ENCODE measurements around the gene DRC7.
"Not testable (repeated sequence)": the region's sequence is repeated elsewhere in the genome, so short reads cannot be mapped to it uniquely, and the experiment has no call there.

DRC7 gene

DNA sequence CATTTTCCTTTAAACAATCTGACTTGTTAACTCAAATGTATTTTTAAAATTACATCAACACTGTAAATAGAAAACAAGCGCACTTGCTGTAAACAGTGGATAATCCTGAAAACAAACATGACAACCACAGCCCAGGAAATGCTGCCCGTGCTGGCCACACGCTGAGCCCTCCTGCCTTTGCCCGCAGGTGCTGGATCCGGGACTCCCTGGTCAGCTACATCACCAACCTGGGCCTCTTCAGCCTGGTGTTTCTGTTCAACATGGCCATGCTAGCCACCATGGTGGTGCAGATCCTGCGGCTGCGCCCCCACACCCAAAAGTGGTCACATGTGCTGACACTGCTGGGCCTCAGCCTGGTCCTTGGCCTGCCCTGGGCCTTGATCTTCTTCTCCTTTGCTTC lies 33.1 kb upstream of the DRC7 start:
- no peak for DNase-seq

DNA sequence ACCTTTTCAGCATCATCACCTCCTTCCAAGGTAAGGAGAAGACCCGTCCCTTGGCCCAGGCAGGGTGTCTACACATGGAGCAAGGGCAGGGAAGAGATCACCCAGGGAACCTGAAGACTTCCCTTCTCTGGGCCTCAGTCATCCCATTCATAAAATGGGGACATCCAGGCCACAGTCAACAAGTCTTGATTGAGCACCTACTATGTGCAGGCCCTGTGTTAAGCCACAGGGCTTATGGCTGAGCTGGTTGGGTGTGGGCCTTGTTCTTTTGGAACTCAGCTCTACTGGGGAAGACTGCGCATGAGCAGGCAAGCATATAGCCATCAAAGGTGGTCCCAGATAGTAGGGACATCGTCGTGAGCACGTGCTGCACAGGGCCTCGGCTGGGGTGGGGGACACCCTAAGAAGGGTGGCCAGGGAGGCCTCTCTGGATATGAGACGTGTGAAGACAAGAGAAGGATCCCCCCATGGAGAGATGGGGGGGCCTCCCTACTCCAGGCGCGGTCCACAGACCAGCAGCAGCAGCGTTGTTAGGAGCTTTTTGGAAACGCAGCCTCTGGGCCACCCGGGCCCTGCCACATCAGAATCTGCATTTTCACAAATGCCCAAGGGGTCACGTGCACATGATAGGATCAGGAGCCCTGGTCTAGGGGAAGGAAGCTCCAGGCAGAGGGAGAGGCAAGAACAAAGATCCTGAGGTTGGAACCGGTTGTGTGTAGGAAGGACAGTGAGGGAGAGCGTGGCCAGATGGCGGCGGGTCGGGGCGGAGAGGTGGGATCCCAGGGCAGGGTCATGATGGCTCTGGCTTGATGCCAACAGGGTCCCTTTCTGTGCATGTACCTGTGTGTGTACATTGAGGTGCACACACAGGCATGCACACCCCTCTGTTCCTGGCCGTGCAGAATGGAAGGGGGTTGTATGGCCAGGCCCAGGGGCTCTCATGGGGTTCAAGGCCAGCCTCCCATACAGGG lies 32.4 kb upstream of the DRC7 start:
- no peak for DNase-seq

DNA sequence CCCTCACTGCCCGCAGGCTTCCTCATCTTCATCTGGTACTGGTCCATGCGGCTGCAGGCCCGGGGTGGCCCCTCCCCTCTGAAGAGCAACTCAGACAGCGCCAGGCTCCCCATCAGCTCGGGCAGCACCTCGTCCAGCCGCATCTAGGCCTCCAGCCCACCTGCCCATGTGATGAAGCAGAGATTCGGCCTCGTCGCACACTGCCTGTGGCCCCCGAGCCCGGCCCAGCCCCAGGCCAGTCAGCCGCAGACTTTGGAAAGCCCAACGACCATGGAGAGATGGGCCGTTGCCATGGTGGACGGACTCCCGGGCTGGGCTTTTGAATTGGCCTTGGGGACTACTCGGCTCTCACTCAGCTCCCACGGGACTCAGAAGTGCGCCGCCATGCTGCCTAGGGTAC lies 31.2 kb upstream of the DRC7 start:
- no peak for DNase-seq

DNA sequence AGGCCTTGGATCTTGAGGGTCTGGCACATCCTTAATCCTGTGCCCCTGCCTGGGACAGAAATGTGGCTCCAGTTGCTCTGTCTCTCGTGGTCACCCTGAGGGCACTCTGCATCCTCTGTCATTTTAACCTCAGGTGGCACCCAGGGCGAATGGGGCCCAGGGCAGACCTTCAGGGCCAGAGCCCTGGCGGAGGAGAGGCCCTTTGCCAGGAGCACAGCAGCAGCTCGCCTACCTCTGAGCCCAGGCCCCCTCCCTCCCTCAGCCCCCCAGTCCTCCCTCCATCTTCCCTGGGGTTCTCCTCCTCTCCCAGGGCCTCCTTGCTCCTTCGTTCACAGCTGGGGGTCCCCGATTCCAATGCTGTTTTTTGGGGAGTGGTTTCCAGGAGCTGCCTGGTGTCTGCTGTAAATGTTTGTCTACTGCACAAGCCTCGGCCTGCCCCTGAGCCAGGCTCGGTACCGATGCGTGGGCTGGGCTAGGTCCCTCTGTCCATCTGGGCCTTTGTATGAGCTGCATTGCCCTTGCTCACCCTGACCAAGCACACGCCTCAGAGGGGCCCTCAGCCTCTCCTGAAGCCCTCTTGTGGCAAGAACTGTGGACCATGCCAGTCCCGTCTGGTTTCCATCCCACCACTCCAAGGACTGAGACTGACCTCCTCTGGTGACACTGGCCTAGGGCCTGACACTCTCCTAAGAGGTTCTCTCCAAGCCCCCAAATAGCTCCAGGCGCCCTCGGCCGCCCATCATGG lies 30.5 kb upstream of the DRC7 start:
- no peak for DNase-seq

DNA sequence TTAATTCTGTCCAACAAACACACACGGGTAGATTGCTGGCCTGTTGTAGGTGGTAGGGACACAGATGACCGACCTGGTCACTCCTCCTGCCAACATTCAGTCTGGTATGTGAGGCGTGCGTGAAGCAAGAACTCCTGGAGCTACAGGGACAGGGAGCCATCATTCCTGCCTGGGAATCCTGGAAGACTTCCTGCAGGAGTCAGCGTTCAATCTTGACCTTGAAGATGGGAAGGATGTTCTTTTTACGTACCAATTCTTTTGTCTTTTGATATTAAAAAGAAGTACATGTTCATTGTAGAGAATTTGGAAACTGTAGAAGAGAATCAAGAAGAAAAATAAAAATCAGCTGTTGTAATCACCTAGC lies 30.0 kb upstream of the DRC7 start:
- no peak for DNase-seq

DNA sequence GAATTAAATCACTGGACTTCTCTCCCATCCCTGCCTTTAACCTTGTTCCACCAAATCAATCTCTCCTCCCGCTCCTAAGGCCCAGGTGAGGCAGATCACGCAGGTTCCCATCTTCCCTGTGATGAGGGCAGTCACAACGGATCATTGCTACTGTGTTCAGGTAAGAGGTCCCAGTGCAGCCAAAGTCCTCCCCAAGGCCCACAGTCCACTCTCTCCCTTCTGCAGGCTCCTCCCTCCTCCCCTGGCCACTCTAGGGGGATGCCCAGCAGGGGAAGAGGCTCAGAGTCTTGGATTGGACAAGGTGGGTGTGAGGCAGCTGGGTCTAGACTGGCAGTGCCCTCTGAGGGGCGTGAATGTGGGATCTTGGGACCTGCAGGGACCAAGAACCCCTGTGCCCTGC lies 29.1 kb upstream of the DRC7 start:
- DNase-seq: no peak

DNA sequence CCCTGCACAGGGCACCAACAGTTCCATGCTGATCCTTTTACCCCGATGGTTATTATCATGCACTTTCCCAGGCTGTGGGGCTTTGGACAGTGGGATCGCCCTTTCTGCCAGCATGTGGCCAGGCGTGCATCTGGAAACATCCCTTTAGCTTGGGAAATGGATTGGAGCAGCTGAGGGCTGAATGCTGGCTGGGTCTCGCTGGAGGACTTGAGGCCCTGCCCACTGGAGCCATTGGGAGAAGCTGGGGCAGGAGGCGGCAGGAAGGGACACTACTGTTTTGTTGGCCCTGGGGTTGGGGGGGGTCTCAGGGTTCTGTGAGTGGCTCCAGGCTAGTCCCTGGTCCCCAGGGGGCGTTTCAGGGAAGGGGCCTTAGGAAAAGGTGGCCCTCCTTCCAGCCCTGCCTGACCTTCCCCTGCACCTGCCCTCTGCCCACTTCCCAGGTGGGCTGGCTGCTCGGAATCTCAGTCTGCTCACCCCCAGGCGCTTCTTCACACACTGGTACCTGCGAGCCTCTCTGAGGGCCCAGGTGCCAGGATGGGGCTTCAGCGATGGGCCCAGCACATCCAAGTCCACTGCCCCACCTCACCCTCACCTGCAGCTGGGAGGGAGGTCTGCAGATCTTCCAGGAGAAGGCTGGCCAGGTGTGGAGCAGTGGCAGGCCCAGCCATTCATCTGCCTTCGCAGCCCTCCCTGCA lies 28.1 kb upstream of the DRC7 start:
- no peak for DNase-seq

DNA sequence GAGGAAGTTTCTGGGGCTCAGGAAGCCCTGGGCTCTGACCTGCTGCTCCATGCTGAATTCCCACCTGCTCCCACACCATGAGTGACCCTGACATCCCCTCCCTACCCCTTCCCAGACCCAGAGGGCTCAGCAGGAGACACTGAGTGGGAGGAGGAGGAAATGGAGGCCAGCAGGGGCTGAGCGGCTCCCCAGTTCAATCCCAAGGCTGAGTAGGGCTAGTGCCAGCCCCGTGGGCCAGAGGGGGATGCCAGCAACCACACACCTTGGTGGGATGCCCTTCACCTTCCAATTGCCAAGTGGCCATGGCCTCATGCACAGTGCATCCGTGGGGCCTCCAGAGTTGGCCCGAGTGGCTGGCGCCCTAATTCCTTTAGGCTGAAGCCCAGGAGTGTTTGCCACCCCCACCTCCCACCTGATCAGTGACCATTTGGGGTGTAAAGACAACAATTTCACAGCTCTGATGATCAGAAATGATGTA lies 27.5 kb upstream of the DRC7 start:
- no peak for DNase-seq

DNA sequence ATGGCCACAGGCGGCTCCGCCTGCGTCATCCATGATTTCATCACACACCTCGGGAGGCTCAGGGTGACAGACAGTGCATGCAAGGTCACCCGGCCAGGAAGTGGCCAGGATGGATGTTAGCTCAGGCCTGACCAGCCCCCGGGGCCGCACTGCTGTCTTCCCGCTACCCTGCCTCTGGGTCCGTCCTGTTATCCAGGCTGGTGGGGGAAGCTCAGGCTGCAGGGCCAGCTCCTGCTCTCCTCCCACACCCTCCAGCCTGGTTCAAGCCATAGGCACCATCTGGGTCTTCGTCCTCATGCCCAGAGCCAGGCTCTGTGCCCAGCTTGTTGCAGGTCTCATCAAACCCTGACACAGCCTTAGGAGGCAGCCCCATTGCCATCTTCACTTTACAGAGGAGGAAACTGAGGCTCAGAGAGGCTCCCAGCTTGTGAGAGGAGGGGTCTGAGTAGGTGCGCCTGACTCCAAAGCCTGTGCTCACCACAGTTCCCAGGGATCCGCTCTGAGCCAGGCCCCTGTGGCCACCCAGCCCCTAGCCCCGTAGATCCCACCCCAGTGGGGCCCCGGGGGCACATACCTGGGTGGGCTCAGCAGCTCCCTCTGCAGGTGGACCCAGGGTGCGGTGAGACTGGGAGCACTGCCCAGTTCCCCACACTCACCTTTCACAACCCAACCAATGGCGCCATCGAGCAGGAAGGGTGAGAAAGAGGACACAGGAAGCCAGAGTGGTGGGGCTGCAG lies 26.9 kb upstream of the DRC7 start:
- DNase-seq: peak; percentile 83

DNA sequence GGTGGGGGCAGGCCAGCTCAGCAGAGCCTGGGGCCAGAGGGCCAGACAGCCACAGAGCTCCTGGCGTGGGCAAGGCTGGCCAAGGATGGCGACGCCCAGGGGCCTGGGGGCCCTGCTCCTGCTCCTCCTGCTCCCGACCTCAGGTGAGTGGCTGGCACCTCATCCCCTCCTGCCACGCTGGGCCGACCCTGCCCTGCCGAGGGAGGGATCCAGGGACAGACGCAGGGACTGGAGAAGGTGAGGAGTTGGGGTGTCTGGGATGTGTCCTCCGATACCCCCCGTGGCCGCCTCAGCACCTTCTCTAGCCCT lies 26.4 kb upstream of the DRC7 start, which contains the start of gene ADGRG3:
Gene ADGRG3, plus strand, starts transcription at position 44 of the 309 bp plus-strand sequence. Its CDS starts 42 bp downstream, at position 86.
- DNase-seq: no peak

DNA sequence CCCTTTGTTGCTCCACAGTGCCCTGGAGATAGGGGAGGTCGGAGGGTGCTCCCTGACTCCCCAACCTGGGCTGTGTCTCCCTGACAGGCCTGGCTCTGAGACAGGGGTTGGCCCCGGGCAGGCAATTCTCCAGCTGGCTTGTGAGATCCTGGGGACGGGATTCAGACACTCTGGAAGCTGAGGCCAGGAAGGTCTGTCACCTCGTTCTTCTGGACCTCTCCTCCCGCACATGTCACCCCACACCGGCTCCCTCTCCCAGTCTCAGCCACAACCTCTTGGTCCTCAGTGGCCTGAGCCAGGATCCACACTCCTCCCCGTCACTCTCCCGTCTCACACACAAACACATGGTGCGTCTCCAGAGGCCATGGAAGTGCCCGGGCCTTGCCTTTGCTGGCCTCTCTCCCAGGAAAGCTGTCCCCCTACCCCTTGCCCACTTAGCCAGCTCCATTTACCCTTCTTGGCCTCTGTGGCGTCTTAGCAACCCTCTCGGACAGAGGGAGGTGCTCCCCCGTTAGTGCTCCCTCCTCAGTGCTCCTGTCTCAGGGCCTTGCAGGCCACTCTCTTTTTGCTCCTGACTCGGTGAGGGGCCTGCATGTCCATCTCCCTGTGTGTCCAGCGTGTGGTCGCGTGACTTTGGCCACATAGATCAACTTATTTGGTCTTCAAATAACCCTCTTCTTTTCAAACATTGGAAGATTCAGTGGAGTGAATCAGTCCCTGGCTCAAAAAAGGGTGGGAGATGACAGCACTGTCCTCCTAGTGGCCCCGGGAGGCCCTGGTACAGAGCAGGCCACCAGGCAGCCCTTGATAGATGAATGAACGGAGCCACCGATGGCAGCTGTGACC lies 25.8 kb upstream of the DRC7 start:
- DNase-seq: no peak

DNA sequence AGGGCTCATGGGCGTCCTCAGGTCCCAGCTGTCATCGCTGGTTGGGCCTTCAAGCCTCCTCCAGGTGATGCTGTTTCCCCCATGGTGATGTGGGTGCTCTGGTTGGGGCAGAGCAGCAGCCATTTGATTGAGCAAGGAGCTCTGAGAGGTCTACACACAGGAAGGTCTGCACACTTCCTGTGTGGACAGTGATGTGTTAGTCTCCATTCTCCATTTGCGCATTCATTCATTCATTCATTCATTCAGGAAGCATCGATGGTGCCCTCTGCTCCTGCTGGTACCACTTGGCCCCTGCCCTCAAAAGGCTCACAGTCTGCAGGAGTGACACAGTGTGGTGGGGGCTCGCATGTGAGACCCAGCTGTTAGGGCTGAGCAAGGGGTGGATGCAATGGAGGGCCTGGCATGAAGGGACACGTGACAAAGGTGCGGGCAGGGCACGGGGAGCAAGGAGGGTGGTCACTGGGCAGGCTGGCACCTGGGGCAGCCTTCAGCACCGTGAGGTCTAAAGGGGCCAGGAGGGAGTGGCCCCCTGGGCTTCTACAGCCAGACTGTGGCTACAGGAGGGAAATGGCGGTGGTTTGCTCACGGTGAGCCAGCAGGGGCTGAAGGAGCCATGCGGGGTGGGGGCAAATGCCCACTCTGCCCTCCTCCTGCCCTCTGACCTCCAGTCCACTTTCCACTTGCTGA lies 25.0 kb upstream of the DRC7 start:
- DNase-seq: peak; percentile 17

DNA sequence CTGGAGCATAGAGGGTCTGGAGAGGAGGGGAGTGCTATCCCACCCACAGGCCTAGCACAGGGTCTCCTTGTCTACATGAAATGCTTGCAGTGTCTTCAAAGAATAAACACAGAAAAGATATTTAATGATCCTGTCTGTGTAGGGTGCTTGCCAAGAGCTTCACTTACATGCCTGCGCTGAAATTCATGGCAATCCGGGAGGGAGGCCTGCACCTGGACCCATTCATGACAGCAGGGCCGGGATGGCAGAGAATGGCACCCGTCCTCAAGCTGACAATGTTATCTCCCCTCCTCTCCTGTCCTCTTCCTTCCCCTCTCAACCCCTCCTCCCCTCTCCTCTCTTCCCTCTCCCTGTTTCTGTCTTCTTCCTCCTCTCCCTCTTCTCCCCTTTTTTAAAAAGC lies 24.4 kb upstream of the DRC7 start:
- no peak for DNase-seq

DNA sequence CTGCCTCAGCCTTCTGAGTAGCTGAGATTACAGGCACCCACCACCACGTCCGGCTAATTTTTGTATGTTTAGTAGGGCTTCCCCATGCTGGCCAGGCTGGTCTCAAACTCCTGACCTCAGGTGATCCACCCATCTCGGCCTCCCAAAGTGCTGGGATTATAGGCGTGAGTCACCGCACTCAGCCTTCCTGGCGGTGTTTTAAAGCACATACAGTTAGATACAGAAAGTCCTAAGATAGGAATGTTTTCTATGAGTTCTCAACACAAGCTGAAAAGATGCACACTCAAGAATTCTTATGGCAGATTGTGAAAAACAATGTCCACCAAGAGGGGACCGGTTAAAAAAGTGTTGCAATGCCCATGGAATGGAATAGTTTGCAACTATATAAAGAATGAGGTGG lies 23.2 kb upstream of the DRC7 start:
- DNase-seq: not testable (repeated sequence)

DNA sequence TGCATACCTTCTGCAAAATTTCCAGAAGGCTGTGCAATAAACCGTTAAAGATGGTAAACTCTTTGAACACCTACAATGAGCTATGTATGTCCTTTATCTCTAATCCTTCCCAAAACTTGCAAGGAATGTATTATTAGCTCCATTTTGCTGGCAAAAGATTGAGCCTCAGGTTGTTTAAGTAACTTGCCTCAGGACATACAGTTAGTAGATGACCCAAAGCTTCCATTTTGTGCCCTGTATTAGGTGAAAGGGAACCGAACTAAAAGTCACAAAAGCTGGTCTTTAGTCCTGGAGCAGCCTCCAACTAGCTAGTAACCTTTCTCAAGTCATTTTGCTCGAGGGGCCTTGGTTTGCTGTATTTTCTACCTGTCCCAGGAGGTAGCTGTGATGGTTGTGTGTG lies 22.2 kb upstream of the DRC7 start:
- DNase-seq: no peak

DNA sequence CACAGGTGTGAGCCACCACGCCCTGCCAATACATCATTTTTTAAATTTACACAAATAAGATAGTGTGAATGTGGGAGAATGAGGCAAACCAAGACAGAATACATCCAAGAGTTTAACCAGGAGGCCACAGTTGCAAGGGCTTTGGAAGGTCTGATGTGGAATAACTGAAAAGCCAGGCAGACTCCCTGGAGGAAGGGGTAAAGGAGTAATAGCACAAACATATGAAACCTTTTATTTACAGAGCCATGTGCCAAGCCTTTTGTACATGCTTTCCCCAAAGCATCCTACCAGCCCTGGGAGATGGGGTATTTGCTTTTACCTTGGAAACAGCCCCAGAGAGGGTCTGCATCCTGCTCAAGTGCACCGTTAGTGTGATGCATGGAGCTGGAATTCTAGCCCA lies 21.8 kb upstream of the DRC7 start:
- no peak for DNase-seq

DNA sequence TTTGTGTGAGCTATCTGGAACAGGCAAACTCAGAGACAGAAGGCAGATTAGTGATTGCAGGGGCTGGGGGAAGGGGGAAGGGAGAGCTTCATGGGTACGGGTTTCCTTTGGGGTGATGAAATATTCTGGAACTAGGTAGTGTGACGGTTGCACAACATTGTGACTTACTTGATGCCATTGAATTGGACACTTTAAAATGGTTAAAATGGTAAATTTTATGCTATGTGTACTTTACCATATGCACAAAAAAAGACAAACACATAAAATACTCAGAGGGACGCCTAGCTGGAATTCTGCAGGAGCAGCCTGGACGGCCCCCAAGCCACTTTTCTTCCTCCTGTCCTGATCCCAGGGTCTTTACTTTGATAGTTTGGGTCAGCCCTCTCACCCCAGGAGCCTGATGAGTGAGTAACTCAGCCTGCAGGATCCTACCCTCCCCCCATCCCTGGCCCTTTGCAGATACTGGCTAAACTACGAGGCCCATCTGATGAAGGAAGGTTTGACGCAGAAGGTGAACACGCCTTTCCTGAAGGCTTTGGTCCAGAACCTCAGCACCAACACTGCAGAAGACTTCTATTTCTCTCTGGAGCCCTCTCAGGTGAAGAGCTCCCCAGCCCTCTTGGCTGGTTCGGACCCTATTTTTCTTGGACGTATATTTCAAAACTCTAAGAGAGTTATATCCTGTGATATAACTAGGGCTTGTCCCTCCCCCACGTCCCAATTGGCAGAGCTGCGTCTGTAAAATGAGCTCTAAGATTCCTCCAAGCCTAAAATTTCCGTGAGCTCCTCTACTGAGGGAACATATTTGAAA lies 18.7 kb upstream of the DRC7 start:
- DNase-seq: peak; percentile 78

DNA sequence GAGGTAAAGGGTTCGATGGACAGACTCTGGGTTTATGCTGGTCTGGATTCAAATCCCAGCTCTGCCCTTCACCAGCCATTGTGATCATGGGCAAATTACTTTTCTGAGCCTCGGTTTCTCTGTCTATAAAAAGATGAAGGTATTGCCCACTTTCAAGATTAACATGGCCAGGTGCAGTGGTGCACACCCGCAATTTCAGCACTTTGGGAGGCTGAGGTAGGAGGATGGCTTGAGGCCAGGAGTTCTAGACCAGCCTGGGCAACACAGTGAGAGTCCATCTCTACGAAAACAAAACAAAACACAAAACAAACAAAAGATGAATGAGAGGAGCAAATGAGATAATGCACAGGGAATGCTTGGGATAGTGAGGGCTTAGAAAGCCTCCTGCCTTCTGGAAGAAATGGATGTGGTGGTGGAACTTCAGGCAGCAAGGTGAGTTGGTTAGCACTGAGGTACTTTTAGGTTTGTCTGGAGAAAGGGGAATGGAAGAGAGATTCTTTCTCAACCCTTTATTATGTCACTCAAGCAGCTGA lies 18.0 kb upstream of the DRC7 start:
- DNase-seq: no peak

DNA sequence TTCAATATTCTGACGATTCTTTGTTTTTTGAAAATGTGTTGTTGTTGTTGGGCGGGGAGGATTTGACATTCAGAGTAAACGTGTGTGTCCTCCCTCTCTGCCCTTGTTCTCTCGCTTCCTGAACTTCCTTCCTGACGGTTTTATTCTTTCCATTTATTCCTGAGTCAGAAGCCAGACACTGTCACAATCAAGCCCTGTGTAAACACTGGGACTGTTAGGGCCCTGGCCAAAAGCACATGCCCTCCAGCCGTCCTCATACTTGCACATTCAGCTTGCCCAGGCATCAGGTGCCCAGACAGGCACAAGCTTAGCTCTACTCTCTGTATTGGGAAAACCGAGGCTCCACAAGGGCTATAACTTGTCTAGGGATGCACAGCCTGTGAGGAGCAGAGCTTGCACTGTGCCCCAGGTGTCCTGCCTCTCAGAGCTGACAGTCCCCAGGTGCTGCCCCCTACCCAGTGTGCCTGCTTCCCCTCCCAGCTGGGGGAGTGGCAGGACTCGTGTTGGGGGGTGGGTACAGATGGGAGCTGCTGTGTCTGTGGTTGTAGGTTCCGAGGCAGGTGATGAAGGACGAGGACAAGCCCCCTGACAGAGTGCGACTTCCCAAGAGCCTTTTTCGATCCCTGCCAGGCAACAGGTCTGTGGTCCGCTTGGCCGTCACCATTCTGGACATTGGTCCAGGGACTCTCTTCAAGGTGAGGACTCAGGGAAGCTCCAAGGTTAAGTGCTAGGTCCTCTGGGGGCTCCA lies 16.8 kb upstream of the DRC7 start:
- no peak for DNase-seq

Measured in MV-4-11 (cell line).